A673 (cell line): ENCODE data around the gene ZNF516.

Experiments used
- CTCF ChIP-seq: fragments of 300-800, 200-600 bp; sonication (generic); conservative IDR thresholded peaks from 2 replicates; pipeline ENCODE4 v1.5.1; 2017; ENCODE audit warnings: low read depth, mild to moderate bottlenecking, antibody characterized with exemption, low read length, moderate library complexity, mixed read lengths
- EZH2 ChIP-seq: fragments of 200-600 bp; sonication (generic); IDR thresholded peaks from 2 replicates; pipeline ENCODE4 v1.6.1; 2017; ENCODE audit warnings: borderline replicate concordance, low read depth, mild to moderate bottlenecking, mixed read lengths, antibody characterized with exemption, low read length; ENCODE audit not compliant: poor library complexity, severe bottlenecking

DNA sequence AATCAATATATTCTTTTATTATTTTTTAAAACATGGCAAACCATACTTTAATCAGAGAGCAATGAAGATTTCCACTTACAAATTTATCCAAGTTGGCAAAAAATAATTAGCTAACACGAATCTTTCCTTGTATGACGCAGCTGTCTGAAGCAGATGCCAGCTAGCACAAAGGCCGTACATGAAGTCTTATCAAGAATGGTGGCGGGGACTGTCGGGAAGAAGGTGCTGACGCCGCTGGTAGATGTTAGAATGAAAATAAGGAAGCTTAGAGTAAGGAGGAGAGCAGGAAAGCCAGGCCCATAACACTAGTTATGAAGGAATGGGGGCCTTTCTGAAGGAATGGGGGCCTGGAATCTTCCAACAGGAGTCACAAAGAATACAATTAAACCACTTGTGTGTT, 96.7 kb downstream of the ZNF516 start:
- TF ChIP-seq CTCF, result no peak
- no peak for TF ChIP-seq EZH2
